Measurements from ENCODE around the gene FHIT.

DNA sequence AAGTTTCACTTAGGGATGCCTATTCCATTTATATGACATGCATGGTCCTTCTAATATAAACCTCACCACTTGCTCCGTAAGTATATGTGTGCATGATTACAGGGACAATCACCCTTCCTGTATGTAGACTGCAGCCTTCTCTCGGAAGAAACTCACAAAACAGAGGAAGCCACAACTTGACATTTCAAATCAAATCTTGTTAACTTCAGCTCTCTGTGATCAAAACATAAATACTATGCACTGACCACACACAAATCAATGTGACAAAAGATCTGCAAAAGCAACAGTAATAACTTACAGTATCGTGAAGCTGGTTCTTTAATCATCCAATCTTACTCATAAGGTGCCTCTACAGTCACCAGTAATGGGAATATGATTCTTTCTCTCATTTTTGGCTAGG is 50.2 kb downstream of the FHIT start:
- TF ChIP-seq, protein P1, sequence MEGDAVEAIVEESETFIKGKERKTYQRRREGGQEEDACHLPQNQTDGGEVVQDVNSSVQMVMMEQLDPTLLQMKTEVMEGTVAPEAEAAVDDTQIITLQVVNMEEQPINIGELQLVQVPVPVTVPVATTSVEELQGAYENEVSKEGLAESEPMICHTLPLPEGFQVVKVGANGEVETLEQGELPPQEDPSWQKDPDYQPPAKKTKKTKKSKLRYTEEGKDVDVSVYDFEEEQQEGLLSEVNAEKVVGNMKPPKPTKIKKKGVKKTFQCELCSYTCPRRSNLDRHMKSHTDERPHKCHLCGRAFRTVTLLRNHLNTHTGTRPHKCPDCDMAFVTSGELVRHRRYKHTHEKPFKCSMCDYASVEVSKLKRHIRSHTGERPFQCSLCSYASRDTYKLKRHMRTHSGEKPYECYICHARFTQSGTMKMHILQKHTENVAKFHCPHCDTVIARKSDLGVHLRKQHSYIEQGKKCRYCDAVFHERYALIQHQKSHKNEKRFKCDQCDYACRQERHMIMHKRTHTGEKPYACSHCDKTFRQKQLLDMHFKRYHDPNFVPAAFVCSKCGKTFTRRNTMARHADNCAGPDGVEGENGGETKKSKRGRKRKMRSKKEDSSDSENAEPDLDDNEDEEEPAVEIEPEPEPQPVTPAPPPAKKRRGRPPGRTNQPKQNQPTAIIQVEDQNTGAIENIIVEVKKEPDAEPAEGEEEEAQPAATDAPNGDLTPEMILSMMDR (IDR thresholded peaks at IDR 0.05), result no peak
- TF ChIP-seq POLR2A (IDR thresholded peaks at IDR 0.05; ENCODE audit: low read depth) (no peak), EP300 (IDR thresholded peaks at IDR 0.05) (no peak), POLR2AphosphoS5 (IDR thresholded peaks at IDR 0.05) (no peak)

All from esophagus muscularis mucosa (tissue), 4 donors.